GDM1 (cell line): Measurements from ENCODE around the gene HINT3.
"Not testable (repeated sequence)": the region's sequence is repeated elsewhere in the genome, so short reads cannot be mapped to it uniquely, and the experiment has no call there.

ENCODE experiments used
- DNase-seq: peaks from one replicate; lab custom pipeline; 2025; lab: John Stamatoyannopoulos, UW

HINT3 gene

DNA sequence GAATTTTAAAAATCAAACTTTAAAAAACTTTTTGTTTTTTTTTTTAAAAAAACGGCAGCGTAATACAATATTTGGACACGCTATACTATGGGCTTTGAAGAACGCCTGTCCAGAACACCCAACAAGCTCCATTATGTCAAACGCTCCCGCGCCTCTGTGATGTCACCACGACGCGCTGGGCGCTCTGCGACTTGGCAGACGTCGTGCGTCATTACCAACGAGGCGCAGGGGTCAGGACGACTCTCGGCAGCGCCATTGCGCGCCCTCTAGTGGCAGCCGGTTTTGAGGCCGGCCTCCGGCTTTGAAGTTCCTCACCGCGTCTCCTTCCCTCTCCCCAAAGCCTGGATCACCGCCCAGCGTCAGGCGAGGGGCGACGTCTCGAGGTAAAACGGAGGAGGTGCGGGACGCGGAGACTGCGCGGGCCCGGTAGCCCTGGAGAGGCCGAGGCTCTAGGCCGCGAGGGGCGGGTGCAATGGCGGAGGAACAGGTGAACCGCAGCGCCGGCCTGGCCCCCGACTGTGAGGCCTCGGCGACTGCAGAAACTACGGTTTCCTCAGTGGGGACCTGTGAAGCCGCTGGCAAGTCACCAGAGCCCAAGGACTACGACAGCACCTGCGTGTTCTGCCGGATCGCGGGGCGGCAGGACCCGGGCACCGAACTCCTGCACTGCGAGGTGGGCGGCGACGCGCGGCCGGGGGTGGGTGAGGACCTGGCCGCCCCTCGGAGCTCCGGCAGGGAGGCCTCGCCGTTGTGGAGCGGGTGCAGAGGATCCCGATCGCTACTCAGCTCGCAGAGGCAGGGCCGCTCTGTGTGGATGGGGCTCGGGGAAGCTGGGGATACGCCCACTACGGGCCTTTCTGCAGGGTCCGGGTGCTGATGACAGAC, at the start of gene HINT3:
TSS of gene HINT3 (plus strand) at position 265 of the 885 bp plus-strand sequence. CDS start at position 473, 208 bp downstream.
- DNase-seq, result peak; percentile 97

DNA sequence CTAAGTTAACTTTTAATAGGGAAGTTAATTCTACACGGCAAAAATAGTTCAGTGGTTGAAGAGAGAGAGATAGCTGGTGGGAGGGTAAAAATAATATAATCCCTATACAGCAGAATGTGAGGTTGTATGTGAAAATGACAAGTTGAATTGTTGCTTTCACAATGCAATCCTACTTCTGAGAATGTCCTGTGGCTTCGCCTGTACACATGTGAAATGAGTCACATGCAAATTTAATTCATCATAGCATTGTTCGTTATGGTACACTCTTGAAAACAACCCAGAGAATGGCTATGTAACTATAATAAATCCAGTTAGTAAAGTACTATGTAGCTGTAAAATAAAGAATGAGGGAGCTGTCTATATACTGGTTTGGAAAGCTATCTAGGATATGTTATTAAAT, 46.0 kb upstream of the HINT3 start:
- DNase-seq, result no peak

DNA sequence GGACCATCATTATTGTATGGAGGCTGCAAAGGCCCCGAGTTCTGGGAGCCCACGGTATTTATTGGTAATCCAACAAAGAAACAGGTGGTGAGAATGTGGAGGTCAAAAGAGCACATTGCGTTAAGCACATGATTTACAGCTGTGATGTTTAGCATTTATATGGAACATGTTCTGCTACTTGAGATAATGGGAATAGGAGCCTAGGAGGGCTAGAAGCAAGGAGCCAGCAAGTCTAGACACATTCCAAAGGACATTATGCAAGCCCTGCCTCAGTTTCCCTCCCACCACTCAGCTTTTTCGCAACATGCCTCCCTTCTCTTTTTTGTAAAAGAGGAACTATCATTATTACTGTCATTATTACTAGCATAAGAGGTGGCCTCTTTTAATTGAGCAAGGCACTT, 45.5 kb upstream of the HINT3 start:
- DNase-seq, result not testable (repeated sequence)

DNA sequence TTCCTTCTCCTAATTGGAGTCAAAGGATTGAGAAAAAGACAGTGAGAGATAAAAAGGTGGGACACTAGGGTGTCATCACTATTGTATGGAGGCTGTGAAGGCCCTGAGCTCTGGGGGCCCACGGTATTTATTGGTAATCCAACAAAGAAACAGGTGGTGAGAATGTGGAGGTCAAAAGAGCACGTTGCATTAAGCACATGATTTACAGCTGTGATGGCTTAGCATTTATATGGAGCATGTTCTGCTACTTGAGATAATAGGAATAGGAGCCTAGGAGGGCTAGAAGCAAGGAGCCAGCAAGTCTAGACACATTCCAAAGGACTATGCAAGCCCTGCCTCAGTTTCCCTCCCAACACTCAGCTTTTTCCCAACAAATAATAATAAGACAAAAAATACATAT, 44.1 kb upstream of the HINT3 start:
- not testable (repeated sequence) for DNase-seq

DNA sequence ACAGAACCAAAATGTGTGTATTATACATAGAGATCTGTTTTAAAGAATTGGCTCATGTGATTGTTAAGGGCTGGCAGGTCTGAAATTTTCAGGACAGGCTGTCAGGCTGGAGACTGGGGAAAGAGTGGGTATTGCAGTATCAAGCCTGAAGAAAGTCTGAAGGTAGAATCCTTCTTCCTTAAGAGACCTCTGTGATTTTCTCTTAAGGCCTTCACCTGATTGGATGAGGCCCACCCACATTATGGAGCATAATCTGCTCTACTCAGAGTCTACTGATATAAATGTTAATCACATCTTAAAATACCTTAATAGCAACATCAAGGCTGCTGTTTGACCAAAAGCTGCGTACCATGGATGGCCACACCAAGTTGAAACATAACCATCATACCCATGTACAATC, 43.4 kb upstream of the HINT3 start:
- no peak for DNase-seq

DNA sequence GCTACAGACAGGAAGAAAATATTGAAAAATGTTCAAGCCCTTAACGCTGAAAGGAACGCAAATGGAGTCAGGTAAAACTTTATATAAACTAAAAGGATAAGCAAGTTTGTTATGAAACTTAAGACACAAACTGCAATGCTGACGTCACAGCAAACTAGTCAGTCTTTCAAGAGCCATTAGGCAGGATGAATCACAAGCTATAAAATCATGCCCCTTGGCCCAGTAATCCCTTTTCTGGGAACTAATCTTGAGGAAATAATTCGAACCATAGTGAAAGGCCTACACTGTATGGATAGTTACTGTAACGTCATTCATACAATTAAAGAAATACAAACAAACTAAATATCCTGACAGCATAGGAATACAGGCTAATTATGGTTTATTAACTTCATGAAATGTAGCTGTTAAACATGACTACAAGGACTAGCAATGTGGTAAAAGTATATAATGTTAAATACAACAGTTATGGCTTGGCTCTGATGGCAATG, 42.7 kb upstream of the HINT3 start:
- no peak for DNase-seq

DNA sequence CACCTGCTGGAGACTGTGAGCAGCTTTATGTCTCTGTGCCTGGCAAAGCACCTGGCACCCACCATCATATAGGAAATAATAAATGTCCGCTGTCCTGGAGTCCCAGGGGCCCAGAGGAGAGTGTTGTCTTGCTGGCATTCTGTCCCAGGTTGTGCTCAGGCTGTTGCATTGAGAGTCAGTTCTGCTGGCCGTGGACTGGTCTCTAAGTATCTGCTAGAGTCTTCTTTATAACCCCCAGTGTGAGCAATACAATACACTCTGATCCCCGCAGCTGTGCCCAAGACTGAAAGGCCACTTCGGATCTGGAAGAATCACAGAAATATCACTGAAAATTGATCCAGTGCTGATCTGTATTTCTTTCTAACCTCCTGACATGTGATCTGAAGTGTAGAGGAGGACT, 38.3 kb upstream of the HINT3 start:
- DNase-seq, result no peak

DNA sequence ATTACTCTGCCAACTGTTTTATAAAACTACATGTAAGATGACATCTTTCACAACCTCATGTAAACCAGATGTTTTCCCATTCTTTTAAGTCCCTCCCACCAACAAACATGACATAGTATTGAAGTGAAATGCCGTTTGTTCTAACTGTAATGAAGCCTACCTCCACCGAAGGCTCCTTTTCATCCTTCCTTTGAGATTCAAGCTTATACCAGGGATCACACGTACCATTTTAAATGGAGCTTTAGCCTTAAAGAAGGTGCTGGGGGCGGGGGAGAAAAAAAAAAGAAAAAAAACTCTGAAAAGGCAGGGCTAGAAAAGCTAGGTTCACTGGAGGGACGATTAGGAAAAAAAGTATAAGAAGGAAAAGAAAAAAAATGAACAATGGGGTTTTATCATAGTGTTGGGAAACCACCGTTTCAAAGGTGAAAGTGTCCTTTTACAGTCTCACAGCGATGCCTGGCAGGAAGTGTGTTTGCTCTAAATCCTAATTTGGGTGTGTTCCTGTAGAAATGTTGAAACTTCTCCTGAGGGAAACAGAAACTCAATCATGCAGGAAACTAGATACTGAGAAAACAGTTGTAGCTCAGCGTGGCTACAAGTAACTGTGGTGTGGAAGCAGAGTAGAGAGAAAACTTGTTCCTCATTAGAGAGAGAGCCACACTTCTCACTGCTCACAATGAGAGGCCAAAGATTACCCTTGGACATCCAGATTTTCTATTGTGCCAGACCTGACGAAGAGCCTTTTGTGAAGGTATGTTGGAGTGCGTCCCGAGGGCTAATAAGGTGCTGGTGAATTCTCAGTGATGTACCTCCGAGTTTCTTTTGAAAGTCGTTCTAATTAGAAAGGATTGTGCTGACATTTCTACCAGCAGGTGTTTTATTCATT, 37.6 kb upstream of the HINT3 start:
- peak; percentile 59 for DNase-seq

DNA sequence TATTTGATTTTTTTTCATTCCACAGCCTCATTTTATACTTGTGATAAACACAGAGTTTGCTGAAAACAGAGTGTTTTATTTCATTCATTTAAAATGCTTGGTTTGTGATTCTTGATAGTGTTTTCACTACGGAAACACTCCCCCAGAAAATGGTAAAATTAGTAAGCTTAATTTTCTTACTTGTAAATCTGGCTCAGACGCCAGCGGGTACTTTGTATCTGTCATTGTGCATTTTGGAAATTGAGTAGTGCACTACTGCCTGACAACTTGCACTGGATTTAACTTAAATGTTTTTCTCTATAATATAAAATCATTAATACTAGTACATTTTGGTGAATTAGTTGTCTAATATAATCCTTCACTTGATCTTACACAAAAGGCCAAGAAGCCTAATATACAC, 37.0 kb upstream of the HINT3 start:
- no peak for DNase-seq

DNA sequence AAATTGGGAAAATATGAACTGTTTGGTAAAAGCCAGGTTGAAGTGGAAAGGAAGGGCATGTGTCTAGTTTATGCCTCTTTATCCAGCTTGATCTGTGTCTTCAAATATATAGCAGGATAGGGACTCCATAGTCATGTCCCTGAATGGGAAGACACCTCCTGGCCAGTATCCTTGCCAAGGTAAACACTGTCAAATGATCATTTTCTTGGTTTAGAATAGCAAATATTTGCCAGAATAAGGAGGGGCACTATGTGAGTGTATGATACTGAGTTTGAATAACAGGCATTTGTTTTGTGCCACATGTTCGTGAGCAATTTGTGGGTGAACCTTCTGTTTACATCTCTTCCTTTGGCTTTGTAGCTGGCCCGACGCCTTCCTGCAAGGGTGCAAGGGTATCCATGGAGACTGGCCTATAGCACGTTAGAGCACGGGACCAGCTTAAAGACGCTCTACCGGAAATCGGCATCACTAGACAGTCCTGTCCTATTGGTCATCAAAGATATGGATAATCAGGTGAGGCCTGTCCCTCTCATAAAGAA, 34.2 kb upstream of the HINT3 start:
- no peak for DNase-seq

DNA sequence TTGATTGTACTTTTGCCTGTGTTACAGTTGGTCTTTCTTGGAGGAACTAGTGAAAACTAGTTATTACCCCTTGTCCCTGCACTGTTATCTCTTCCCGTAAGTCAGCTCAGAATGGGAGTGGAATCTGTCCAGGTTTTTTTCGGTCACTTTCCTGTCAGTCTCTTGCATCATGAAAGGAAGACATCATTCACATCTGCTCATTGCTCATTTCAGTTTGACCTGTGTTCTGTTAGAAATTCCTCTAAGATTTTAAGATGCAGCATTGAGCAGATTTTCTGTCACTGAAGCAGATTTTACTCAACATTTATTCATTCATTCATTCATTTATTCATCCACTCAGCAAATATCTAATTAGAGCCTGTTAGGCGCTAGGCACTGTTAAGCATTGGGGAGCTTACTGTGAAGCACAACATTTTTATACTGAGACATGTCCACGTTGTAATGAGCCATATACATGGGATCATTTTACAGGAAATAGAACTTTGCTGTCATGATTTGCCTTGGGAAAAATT, 33.1 kb upstream of the HINT3 start:
- no peak for DNase-seq

DNA sequence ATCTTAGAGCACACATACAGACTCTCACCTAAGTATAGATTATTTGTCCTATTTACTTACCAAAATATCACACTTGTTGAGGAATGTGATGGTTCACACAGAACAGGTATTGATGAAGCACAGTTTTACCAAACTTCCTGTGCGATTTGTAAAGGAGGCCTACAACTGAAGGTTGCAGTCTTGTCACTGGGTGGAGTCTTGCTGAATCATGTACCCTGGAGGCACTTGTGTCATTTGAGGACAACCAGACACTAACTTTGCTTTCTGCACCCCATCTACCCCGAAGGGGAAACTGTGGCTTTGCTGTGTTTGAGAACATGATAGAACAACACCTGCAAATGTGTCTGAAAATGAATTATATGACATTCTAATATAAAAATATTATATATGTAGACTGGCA, 32.4 kb upstream of the HINT3 start:
- DNase-seq, result no peak

DNA sequence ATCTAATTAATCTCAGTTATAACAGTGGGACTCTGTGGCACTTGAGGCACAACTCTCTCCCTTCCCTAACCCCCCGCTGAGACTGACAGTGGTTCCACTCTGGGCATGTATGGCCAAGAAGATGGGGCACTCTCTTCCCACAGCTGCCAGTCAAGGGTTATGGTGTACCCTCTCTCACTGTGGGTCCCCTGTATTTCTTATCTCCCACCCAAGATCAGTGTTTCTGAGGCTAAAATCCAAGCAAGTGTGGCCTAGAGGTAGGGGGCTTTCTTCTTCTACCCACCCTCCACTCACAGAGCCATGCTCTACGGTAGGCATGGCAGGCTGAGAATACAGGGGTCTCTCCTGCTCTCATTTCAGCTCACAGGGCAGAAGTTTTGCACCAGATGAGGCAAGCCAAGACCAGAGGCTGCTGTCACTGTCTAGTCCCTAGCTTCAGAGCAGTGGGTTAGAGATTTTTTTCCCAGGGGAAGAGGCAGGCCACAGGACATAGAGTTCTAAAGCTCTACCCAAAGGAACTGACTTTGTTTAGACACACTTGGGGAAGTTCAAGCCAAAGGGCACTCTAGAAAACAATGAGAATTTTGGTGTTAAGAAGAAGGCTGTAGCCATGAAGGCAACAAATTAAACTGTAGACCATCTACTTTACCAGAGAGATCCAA, 31.7 kb upstream of the HINT3 start:
- no peak for DNase-seq

DNA sequence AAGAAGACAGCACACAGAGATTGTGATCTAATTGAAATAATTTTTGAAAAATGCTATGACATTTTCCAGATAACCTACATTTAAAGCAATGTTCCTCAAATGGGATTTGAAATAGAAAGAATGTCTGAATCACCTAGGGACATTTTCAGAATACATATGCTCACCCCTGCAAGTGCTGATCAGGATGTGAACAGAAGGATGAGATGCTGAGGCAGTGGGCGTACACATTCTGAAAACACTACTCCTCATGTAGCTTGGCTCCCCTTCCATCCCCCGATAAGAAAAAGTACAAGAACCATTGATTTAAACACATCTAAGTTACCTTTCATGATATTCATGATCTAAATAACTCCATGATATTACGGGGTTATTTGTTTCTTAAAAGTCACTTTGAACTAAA, 29.9 kb upstream of the HINT3 start:
- no peak for DNase-seq

DNA sequence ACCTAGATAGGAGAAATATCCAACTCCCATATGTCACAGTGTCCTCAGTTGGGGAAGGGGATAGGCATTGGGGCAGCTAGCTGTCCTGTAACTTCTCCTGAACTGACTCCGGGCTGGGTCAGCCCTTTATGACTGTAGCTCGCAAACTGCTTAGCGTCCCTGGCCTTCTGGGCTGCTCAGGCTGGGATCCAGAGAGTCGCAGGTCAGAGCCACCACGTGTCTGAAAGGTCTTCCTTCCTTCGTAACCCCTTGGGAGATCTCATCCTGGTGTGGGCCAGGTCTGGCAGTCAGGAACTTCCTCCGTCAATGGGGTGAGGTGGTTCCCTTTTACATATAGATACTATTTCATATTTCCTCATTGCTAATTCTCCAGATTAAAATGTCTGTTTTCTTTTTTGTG, 28.8 kb upstream of the HINT3 start:
- no peak for DNase-seq

DNA sequence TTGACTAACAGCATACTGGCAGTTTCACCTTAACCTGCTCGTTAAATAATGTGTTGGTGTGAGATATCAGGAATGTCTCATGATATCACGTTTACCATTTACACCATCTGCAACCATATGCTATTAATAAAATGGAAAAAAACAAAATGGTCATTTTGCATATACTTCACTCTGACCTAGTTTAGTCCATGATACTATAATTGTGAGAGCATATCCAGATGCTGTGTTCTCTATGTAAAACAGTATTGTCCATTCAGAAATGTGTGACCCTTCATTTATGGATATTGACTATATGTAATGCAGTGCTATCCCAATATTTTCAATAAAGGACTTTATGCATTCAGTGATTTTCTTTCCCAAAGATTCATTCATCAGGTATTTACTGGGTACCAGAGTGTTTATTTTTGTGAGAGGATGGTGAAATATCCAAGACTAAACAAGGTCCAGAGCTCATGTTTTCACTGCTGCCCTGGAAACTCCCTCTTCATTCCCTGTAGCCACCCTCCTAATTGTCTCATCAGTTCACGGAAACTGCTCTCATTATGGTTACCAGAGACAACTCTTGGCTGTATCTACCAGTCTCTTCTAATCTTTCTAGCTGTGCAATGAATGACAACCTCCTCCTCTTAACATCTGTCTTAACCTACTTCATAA, 25.7 kb upstream of the HINT3 start:
- no peak for DNase-seq

DNA sequence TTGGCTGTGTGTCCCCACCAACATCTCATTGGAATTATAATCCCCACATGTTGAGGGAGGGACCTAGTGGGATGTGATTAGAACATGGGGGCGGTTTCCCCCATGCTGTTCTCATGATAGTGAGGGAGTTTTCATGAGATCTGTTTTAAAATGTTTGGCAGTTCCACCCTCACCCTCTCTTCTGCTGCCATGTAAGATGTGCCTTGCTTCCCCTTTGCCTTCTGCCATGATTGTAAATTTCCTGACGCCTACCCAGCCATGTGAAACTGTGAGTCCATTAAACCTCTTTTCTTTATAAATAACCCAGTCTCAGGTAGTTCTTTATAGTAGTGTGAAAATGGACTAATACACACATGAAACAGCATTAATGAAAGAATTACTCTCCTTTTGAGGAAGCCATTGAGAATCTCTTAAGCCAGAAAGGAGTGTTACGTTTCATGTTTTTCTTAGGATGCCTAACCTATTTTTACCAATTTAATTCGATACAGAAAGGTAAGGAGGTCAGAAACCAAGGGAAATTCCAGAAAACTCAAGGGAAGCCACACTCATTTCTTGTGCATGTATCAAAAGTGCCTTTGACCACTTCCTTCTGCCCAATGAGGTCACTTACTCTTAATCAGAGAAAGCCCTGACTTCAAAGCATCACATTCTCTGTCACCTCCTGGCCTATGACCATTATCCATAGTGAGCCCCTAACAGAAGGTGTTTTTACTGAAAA, 24.7 kb upstream of the HINT3 start:
- DNase-seq, result no peak

DNA sequence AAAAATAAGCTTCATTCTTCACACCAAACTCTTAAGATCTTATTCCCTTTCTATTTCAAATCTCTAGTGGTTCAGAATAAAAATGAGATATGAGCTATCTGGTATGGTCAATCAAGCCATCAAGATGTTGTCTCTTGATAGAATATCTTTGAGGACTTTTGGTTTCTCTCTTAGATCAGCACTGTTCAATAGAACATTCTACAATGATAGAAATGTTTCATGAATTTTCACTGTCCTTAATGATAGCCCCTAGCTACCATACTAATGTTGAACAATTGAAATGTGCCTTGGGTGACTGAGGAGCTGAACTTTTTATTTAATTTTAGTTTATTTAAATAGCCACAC, 24.1 kb upstream of the HINT3 start:
- no peak for DNase-seq

DNA sequence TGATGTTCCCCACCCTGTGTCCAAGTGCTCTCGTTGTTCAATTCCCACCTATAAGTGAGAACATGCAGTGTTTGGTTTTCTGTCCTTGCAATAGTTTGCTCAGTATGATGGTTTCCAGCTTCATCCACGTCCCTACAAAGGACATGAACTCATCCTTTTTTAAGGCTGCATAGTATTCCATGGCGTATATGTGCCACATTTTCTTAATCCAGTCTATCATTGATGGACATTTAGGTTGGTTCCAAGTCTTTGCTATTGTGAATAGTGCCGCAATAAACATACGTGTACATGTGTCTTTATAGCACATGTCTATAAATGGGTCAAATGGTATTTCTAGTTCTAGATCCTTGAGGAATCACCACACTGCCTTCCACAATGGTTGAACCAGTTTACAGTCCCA, 21.1 kb upstream of the HINT3 start:
- DNase-seq, result not testable (repeated sequence)

DNA sequence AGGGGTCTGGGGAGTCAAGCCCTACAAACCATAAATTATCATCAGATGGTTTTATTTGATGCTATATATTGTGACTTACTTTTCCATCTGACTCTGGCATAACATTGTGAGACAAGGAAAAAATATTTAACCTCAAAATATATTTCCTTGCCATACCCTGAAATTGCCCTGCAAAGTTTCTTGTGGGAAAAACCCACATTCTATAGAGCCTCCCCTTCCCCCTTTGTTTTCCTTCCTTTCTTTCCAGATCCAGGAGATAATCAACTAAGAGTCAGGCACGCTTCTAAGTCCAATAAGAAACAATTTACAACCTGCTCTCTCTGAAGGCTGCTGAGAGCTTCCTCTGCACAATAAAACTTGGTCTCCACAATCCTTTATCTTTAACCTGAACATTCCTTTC, 17.5 kb upstream of the HINT3 start:
- no peak for DNase-seq

DNA sequence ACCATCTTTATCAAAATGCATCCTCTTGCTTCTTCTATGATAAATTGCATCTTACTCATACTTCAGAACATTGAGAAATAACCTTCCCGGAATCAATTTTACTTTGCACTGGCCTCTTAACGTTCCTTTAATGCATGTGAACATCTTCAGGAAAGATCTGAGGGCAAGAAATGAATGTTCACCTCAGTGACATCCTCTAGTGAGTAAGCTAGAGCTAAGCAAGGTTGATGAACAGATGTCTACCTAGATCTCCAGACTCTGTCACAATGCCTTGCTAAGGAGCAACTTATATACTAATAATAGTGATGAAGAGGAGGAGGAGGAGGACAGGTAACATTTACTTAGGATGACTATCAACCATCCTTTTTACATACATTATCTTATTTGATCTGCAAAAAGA, 16.8 kb upstream of the HINT3 start:
- DNase-seq, result no peak
